H9 (cell line): ENCODE results near the gene SNX30. TPM values are rescaled to one million over a fixed set of nuclear protein-coding genes. Genes with fewer than 3 reads are reported as not detected.

Experiments
- DNase-seq: peaks from one replicate; pipeline ENCODE4 v3.0.0-alpha.2; 2017
- H2AFZ ChIP-seq: one replicate; pipeline ENCODE4 v1.6.1; 2013; ENCODE audit warnings: mild to moderate bottlenecking, low read length, control low read depth, moderate library complexity
- H2AK5ac ChIP-seq: 2 replicates; pipeline ENCODE4 v1.6.1; 2013; ENCODE audit warnings: low read length, control low read depth, mixed read lengths; ENCODE audit not compliant: insufficient read length
- H2BK120ac ChIP-seq: one replicate; pipeline ENCODE4 v1.6.1; 2013; ENCODE audit warnings: low read depth, mild to moderate bottlenecking, low read length, control low read depth, inconsistent platforms; ENCODE audit not compliant: poor library complexity, severe bottlenecking
- H2BK12ac ChIP-seq: 2 replicates; pipeline ENCODE4 v1.6.1; 2013; ENCODE audit warnings: low read length, control low read depth, mixed read lengths, low read depth; ENCODE audit not compliant: insufficient read length
- H2BK15ac ChIP-seq: 2 replicates; pipeline ENCODE4 v1.6.1; 2013; ENCODE audit warnings: low read depth, low read length, control low read depth
- H2BK20ac ChIP-seq: one replicate; pipeline ENCODE4 v1.6.1; 2013; ENCODE audit warnings: low read depth, mild to moderate bottlenecking, low read length, control low read depth, inconsistent platforms; ENCODE audit not compliant: poor library complexity, severe bottlenecking
- H2BK5ac ChIP-seq: 2 replicates; pipeline ENCODE4 v1.6.1; 2013; ENCODE audit warnings: low read length, control low read depth, mixed read lengths; ENCODE audit not compliant: insufficient read length
- H3K14ac ChIP-seq: 2 replicates; pipeline ENCODE4 v1.6.1; 2013; ENCODE audit warnings: low read length, control low read depth; ENCODE audit not compliant: insufficient read depth
- H3K18ac ChIP-seq: 2 replicates; pipeline ENCODE4 v1.6.1; 2013; ENCODE audit warnings: low read depth, mild to moderate bottlenecking, mixed read lengths, low read length, control low read depth; ENCODE audit not compliant: insufficient read length
- H3K23ac ChIP-seq: 2 replicates; pipeline ENCODE4 v1.6.1; 2013; ENCODE audit warnings: low read length, control low read depth, mixed read lengths, low read depth; ENCODE audit not compliant: insufficient read length
- H3K23me2 ChIP-seq: 2 replicates; pipeline ENCODE4 v1.6.1; 2013; ENCODE audit warnings: low read depth, mild to moderate bottlenecking, mixed read lengths, low read length, control low read depth; ENCODE audit not compliant: insufficient read length, poor library complexity, severe bottlenecking
- H3K27ac ChIP-seq: 2 replicates; pipeline ENCODE4 v1.5.1; 2013; ENCODE audit warnings: low read length, control low read depth, mixed read lengths, low read depth; ENCODE audit not compliant: insufficient read length
- H3K27me3 ChIP-seq: 2 replicates; pipeline ENCODE4 v1.6.1; 2013; ENCODE audit warnings: low read length, control low read depth, inconsistent platforms; ENCODE audit not compliant: insufficient read depth
- H3K4ac ChIP-seq: 2 replicates; pipeline ENCODE4 v1.6.1; 2013; ENCODE audit warnings: low read depth, mild to moderate bottlenecking, control low read depth, inconsistent platforms, low read length, moderate library complexity
- H3K4me1 ChIP-seq: 2 replicates; pipeline ENCODE4 v1.6.1; 2013; ENCODE audit warnings: low read length, control low read depth, inconsistent platforms; ENCODE audit not compliant: insufficient read depth
- H3K4me2 ChIP-seq: 2 replicates; pipeline ENCODE4 v1.6.1; 2013; ENCODE audit warnings: low read length, control low read depth, mixed read lengths; ENCODE audit not compliant: insufficient read length, insufficient read depth
- H3K56ac ChIP-seq: 2 replicates; pipeline ENCODE4 v1.6.1; 2013; ENCODE audit warnings: low read depth, mild to moderate bottlenecking, mixed read lengths, low read length, control low read depth; ENCODE audit not compliant: insufficient read length
- H3K79me1 ChIP-seq: 2 replicates; pipeline ENCODE4 v1.6.1; 2013; ENCODE audit warnings: low read depth, mild to moderate bottlenecking, moderate library complexity, low read length, control low read depth, inconsistent platforms; ENCODE audit not compliant: insufficient read depth, poor library complexity, severe bottlenecking
- H3K79me2 ChIP-seq: 2 replicates; pipeline ENCODE4 v1.6.1; 2013; ENCODE audit warnings: low read length, control low read depth, inconsistent platforms; ENCODE audit not compliant: insufficient read depth
- H3K9ac ChIP-seq: 2 replicates; pipeline ENCODE4 v1.6.1; 2013; ENCODE audit warnings: low read length, control low read depth, mixed read lengths; ENCODE audit not compliant: insufficient read length; ENCODE audit errors: extremely low read depth
- H3K9me3 ChIP-seq: one replicate; pipeline ENCODE4 v1.6.1; 2013; ENCODE audit warnings: low read depth, low read length, inconsistent platforms; ENCODE audit not compliant: control insufficient read depth
- H3T11ph ChIP-seq: one replicate; pipeline ENCODE4 v1.6.1; 2013; ENCODE audit warnings: mild to moderate bottlenecking, low read length, control low read depth, inconsistent platforms
- H4K20me1 ChIP-seq: one replicate; pipeline ENCODE4 v1.6.1; 2013; ENCODE audit not compliant: control insufficient read depth, insufficient read length, insufficient read depth
- H4K5ac ChIP-seq: 2 replicates; pipeline ENCODE4 v1.6.1; 2013; ENCODE audit warnings: low read depth, mild to moderate bottlenecking, mixed read lengths, low read length, control low read depth; ENCODE audit not compliant: insufficient read length
- H4K8ac ChIP-seq: replicated peaks from 2 replicates; pipeline ENCODE4 v1.6.1; 2013; ENCODE audit warnings: low read length, control low read depth, mixed read lengths, low read depth; ENCODE audit not compliant: insufficient read length
- H4K91ac ChIP-seq: 2 replicates; pipeline ENCODE4 v1.6.1; 2013; ENCODE audit warnings: low read depth, mild to moderate bottlenecking, moderate library complexity, mixed read lengths, low read length, control low read depth; ENCODE audit not compliant: insufficient read length
- H3K27ac Mint-ChIP-seq, 3 experiments: 2 replicates in 2 of 3; 3 replicates in 1 of 3; pipeline ENCODE4 v1.8.0; 2020 to 2021; ENCODE audit warnings: mixed read lengths in 3 of 3, mild to moderate bottlenecking in 1 of 3, moderate library complexity in 1 of 3
- H3K27me3 Mint-ChIP-seq: 2 replicates; pipeline ENCODE4 v1.8.0; 2021; ENCODE audit warnings: low read depth, mild to moderate bottlenecking, moderate library complexity, mixed read lengths
- H3K36me3 Mint-ChIP-seq, 3 experiments: 2 replicates in 2 of 3; 3 replicates in 1 of 3; pipeline ENCODE4 v1.8.0; 2020 to 2021; ENCODE audit warnings: low read depth in 3 of 3, mixed read lengths in 3 of 3; ENCODE audit not compliant: insufficient read depth in 1 of 3
- H3K4me1 Mint-ChIP-seq, 2 experiments: 2 replicates each; pipeline ENCODE4 v1.8.0; 2020; ENCODE audit warnings: mixed read lengths in 2 of 2
- H3K4me3 Mint-ChIP-seq, 2 experiments: 2 replicates in 1 of 2; 3 replicates in 1 of 2; pipeline ENCODE4 v1.8.0; 2020 to 2021; ENCODE audit warnings: mild to moderate bottlenecking in 2 of 2, mixed read lengths in 2 of 2, moderate library complexity in 1 of 2
- H3K9me3 Mint-ChIP-seq, 2 experiments: 2 replicates in 1 of 2; 3 replicates in 1 of 2; pipeline ENCODE4 v1.8.0; 2020; ENCODE audit warnings: mild to moderate bottlenecking in 2 of 2, mixed read lengths in 2 of 2, moderate library complexity in 1 of 2
- WGBS: extraction: QIAGEN DNeasy Blood & Tissue Kit; methylation state at CpG from one replicate; pipeline ENCODE4 v1.1.7; 2013; ENCODE audit warnings: missing lambda C conversion rate, low lambda C conversion rate, mixed read lengths; ENCODE audit not compliant: insufficient read length; ENCODE audit errors: extremely low coverage; 5-methylcytosine and 5-hydroxymethylcytosine counted together
- total RNA-seq: library from RNA; stranded (reverse); gene quantifications from 2 replicates; pipeline ENCODE4 v1.2.1, GENCODE V29; 2021
- TF ChIP-seq, protein P1 (sequence below): fragments of 200-600 bp; sonication (generic); conservative IDR thresholded peaks from 3 replicates; pipeline ENCODE4 v1.8.0; 2021; ENCODE audit warnings: antibody characterized with exemption, mild to moderate bottlenecking

The SNX30 gene
- total RNA-seq, 1 experiment from 2014 or later: 10.3 TPM

DNA sequence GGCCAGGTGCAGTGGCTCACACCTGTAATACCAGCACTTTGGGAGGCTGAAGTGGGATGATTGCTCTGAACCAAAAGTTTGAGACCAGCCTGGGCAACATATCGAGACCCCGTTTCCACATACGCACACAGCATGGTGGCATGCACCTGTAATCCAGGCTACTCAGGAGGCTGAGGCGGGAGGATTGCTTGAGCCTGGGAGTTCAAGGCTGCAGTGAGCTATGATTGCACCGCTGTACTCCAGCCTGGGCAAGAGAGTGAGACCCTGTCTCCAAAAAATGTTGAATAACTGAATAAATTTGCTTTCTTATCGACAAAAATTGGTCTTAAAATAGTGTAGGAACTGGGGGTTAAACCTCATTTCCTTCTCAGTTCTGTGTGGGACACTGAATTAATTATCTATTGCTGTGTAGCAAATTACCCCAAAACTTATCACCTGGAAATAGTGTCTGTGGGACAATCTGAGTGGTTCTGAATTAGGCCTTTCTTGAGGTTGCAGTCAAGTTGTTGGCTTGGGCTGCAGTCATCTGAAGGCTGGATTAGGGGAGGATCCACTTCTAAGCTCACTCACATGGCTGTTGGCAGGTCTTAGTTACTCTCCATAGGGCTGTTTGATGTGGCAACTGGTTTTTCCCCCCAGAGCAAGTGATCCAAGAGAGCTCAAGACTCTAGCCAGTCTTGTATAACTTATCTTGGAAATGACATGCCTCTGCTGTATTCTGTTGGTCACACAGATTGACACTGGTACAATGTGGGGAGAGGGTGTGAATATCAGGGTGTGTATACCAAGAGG lies 2.0 kb downstream of the SNX30 start:
- peak overlapping the region in 1 of 3 experiments; percentile 16; a peak in 1 of 7 replicates for H3K27ac Mint-ChIP-seq
- no peak overlapping the region for H3K9ac ChIP-seq
- no peak overlapping the region for H3K14ac ChIP-seq
- H4K8ac ChIP-seq: no peak overlapping the region
- H3T11ph ChIP-seq: no peak overlapping the region
- peak overlapping the region; percentile 27 to 74; a peak in 2 of 5 replicates for H3K4me3 Mint-ChIP-seq
- TF ChIP-seq, protein P1, sequence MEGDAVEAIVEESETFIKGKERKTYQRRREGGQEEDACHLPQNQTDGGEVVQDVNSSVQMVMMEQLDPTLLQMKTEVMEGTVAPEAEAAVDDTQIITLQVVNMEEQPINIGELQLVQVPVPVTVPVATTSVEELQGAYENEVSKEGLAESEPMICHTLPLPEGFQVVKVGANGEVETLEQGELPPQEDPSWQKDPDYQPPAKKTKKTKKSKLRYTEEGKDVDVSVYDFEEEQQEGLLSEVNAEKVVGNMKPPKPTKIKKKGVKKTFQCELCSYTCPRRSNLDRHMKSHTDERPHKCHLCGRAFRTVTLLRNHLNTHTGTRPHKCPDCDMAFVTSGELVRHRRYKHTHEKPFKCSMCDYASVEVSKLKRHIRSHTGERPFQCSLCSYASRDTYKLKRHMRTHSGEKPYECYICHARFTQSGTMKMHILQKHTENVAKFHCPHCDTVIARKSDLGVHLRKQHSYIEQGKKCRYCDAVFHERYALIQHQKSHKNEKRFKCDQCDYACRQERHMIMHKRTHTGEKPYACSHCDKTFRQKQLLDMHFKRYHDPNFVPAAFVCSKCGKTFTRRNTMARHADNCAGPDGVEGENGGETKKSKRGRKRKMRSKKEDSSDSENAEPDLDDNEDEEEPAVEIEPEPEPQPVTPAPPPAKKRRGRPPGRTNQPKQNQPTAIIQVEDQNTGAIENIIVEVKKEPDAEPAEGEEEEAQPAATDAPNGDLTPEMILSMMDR: no peak
- H3K4me1 Mint-ChIP-seq: peaks cover 28 to 29% of the 10 kb centered on the region in 2 experiments
- H3K27me3 Mint-ChIP-seq: peaks cover 8% of the 10 kb centered on the region
- H4K91ac ChIP-seq: no peak overlapping the region
- H3K9me3 Mint-ChIP-seq: no peaks in the 10 kb centered on the region; a peak in 1 of 5 replicates
- no peaks in the 10 kb centered on the region for H3K79me1 ChIP-seq
- no peak overlapping the region for H2AFZ ChIP-seq
- H3K27ac ChIP-seq: no peak overlapping the region
- H2BK15ac ChIP-seq: no peak overlapping the region
- no peak overlapping the region for H2BK5ac ChIP-seq
- no peaks in the 10 kb centered on the region for H3K36me3 Mint-ChIP-seq
- no peak overlapping the region for H2AK5ac ChIP-seq
- H4K20me1 ChIP-seq: no peaks in the 10 kb centered on the region
- no peak overlapping the region for H3K4ac ChIP-seq
- H3K27me3 ChIP-seq: 0 out of 2 replicates have a peak, but pooled peaks cover 1% of the 10 kb centered on the region
- no peaks in the 10 kb centered on the region for H3K9me3 ChIP-seq
- no peak for DNase-seq
- H3K23me2 ChIP-seq: peaks cover 14% of the 10 kb centered on the region
- H2BK20ac ChIP-seq: no peak overlapping the region
- WGBS: no CpG with 5 or more reads among the region's 6 CpGs
- peaks cover 4% of the 10 kb centered on the region; the same call in 1 of the 2 replicates for H3K4me1 ChIP-seq
- H2BK120ac ChIP-seq: no peak overlapping the region
- no peaks in the 10 kb centered on the region for H3K79me2 ChIP-seq
- H4K5ac ChIP-seq: no peak overlapping the region
- H3K23ac ChIP-seq: no peak overlapping the region
- no peak overlapping the region for H3K18ac ChIP-seq
- H3K4me2 ChIP-seq: no peak overlapping the region
- no peak overlapping the region for H2BK12ac ChIP-seq
- H3K56ac ChIP-seq: no peak overlapping the region
